Activated CD4-positive, alpha-beta T cell treated with anti-CD3 and anti-CD28 coated beads for 4 hours (primary cell): ENCODE data around the gene PTPRA.

ENCODE experiments used
- DNase-seq, 2 donors: peaks; one replicate each; pipeline ENCODE4 v3.0.0-alpha.2; 2020

PTPRA gene

DNA sequence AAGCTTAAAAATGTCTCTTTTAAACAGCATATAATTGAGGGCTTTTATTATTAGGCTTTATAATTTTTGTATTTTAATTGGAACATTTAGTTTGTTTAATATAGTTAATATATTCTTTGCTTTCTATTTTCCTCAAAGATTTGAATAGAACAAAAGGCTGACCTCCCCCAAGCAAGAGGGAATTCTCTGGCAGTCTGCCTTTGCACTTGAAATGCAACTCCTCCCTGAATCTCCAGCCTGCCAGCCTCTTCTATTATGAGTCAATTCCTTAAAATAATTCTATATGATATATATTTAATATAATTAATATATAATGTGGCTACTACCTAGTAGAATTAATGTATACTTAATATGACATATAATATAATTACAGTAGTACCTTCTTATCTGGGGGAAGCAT is 69.2 kb downstream of the PTPRA start:
- DNase-seq = no peak

- no peak for DNase-seq
Observed at GRCh38 chr20:2946988-2947961, 74.0 kb downstream of the PTPRA start.

GRCh38 chr20:2948968-2949367 is 75.7 kb downstream of the PTPRA start:
- DNase-seq = no peak

GRCh38 chr20:2952766-2953165 is 79.5 kb downstream of the PTPRA start:
- no peak for DNase-seq

- DNase-seq = no peak
Observed at GRCh38 chr20:2955257-2955970, 82.1 kb downstream of the PTPRA start.

DNA sequence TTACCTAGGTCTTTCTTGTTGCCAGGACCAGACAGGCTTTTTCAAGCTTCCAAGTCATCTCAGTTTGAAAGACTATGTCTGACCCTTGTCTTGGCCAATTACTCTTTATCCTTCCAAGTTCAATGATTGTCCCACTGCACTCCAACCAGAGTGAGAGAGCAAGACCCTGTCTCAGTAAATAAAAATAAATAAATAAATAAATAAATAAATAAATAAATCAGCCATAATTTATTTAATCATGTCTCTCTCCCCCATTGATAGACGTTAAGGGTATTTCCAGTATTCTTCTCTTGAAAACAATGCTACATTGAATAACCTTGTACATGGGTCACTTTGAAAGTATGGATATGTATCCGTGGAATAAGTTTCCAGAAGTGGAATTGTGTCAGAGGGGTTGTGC is 83.2 kb downstream of the PTPRA start:
- DNase-seq = no peak

DNA sequence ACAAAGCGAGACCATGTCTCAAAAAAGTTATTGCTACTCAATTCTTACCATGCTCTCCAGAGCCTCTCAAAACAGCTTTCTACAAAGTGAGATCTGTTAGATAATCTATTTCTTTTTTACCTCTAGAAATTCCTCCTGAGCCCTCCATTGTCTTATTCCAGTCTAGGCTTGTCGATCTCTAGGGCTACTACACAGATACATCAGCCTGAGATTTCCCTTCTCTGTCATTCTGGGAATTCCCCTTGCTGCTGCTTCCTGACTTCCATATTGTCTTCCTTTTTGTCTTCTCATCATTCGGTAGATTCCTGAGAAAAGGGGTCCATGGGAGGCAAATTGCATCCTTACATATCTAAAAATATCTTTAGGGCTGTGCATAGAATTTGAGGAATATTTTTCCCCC is 94.6 kb downstream of the PTPRA start:
- no peak for DNase-seq

- no peak for DNase-seq
Observed at GRCh38 chr20:2972126-2972525, 98.8 kb downstream of the PTPRA start.

DNA sequence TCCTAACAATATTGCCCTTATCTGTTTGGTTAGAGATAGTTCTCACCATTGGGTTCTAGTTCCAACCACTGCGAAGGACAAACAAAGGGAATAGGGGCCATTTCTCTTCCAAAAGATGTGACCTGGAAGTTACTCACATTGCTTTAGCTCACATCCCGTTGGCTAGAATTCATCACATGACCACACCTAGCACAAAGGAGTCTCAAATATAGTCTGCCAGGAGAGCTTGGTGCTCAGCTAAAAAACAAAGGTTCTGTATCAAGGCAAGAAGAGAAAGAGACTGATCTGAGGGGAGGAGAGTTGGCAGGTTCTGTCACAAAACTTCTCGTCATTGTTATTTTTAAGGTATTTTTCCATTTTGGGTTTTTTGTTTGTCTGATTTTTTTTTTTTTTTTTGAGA is 100.3 kb downstream of the PTPRA start:
- no peak for DNase-seq

- no peak for DNase-seq
Observed at GRCh38 chr20:2978519-2978918, 105.2 kb downstream of the PTPRA start.

DNA sequence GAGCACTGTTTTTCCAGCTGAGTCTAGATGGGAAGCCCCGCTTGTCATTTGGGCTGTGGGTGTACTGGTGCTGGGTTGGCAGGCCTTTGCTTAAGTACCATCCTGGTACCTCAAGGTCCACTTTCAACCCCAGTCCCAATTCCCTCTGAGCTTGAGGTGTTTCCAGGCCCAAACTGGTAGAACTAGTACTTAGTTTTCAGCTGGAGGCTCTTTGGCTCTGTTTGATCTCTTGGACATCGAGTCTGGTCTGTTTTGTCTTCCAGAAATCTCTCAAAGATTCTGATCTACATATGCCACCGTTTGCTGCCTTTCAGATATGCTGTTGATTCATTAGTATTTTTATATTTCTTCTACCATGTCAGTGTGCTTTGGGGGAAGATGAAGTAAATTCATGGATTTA is 108.4 kb downstream of the PTPRA start:
- DNase-seq = no peak

GRCh38 chr20:2983508-2983907 is 110.2 kb downstream of the PTPRA start:
- DNase-seq = no peak

DNA sequence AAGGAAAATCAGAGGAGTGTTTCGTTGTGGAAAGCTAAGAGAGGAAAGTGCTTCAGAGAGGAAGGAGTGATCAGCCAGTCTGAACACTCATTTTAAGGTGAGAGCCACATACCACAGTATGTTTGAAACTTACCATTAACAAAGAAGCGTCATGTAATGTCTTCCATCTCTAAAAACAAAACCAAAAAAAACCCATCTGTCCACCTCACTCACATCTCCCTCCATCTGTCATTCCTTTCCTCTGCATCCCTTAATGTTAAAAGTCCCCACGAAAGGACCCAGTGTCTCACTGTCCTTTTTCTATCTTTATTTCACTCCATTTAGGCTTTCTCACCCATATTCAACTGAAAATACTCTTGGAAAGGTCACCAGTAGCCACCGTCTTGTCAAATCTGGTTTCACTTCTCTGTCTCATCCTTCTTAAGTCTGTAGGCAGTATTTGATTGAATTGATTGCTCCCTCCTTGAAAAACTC is 110.8 kb downstream of the PTPRA start:
- DNase-seq = no peak

DNA sequence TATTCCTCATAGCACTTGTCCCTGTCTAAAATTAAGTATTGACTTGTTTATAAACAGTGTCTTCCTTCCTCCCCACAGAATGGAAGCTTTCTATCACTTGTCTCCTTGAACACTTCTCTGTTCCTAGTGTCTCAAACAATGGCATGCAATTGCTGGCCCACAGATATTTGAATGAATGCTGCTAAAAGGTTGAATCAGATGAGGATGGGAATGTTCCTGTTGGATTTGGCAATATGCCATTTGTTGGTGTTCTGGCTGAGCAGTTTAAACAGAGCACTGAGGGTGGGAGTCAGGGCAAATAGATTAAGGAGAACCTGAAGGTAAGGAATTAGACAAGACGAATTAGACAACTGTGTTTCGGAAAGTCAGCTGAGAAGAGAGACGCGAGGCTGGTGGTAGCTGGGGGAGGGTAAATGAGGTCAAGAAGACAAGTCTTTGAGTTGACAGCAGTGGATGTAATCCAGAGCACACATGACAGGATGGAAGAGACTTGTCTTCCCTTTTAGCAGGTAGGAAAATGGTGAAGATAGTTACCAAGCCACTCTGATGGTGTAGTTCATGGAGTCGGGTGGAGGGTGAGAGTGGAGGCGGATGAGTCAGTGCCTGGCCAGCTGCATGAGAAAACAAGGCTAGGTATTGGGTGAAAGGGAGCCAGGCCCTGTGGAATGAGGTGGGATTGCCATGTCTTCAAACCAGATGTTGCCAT is 111.8 kb downstream of the PTPRA start:
- DNase-seq = no peak

DNA sequence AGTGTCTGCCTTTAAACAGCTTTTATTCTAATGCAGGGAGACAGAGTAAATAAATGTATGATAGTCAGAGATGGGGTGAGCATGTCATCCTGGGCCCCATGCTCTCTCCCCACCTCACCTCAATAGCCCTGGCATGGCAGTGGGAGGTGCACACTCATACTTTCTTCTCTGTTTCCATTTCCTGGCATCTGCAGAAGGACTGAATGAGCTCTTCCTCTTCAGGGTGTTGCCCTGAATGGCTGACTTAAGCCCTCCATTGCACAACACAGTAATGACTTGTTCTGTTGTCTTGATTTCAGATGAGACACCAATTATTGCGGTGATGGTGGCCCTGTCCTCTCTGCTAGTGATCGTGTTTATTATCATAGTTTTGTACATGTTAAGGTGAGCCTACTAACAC is 113.2 kb downstream of the PTPRA start:
- no peak for DNase-seq

- DNase-seq = no peak
Observed at GRCh38 chr20:2987861-2988260, 114.6 kb downstream of the PTPRA start.

GRCh38 chr20:2991532-2991931 is 118.3 kb downstream of the PTPRA start:
- no peak for DNase-seq

DNA sequence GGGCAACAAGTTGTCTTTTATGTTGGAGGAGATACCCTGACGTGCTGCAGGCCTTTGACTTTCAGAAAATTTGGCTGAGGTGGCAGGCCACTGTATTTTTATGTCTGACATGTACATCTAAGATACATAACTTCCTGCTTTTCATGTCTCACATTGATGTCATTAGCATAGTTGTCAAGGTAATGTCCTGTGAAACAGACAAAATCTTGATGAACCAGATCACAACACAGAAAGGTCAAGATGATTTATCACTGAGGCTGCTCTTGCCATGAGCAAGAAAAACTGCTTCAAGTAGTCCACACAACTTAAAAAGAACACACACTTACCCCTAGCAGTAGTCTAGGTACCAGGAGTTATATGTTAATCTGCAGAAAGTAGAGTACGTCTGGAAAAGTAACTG is 120.0 kb downstream of the PTPRA start:
- no peak for DNase-seq

GRCh38 chr20:2995796-2996195 is 122.5 kb downstream of the PTPRA start:
- no peak for DNase-seq

DNA sequence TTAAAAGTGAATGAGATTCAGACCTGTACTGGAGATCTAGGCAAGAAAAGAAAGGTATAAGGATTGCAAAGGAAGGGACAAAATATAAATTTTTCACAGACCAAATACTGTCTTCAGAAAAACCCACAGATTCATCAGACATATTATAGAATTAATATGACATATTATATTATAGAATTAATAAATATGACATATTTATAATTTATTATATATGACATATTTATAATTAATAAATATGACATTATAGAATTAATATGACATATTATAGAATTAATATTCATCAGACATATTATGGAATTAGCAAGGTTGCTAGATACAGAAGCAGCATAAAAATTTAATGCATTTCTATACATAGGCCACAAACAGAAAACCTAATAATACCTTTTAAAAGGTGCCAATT is 125.4 kb downstream of the PTPRA start:
- DNase-seq = no peak

GRCh38 chr20:3000852-3001523 is 127.7 kb downstream of the PTPRA start:
- DNase-seq = peak in 1 of 2 donors; percentile 22

GRCh38 chr20:3003416-3003815 is 130.1 kb downstream of the PTPRA start:
- DNase-seq = no peak
